Type B pancreatic cell (in vitro differentiated cells): Measurements from ENCODE around the gene PDE8A. TPM values are rescaled to one million over a fixed set of nuclear protein-coding genes. Genes with fewer than 3 reads are reported as not detected.
"Not testable (repeated sequence)": the region's sequence is repeated elsewhere in the genome, so short reads cannot be mapped to it uniquely, and the experiment has no call there.

Experiments
- DNase-seq: peaks from one replicate; pipeline ENCODE4 v3.0.0; 2021; ENCODE audit warnings: mixed read lengths; ENCODE audit not compliant: unreplicated experiment; ENCODE audit errors: extremely low spot score
- H3K27ac Mint-ChIP-seq: 2 replicates; pipeline ENCODE4 v1.8.0; 2021; ENCODE audit warnings: mild to moderate bottlenecking, mixed read lengths
- H3K27me3 Mint-ChIP-seq: 2 replicates; pipeline ENCODE4 v1.8.0; 2021; ENCODE audit warnings: mixed read lengths
- H3K36me3 Mint-ChIP-seq: 2 replicates; pipeline ENCODE4 v1.8.0; 2021; ENCODE audit warnings: mixed read lengths
- H3K4me1 Mint-ChIP-seq: one replicate; pipeline ENCODE4 v1.8.0; 2021; ENCODE audit warnings: mixed read lengths; ENCODE audit not compliant: unreplicated experiment
- H3K4me3 Mint-ChIP-seq: 2 replicates; pipeline ENCODE4 v1.8.0; 2021; ENCODE audit warnings: mild to moderate bottlenecking, mixed read lengths
- H3K9me3 Mint-ChIP-seq: 2 replicates; pipeline ENCODE4 v1.8.0; 2021; ENCODE audit warnings: mixed read lengths
- total RNA-seq: library from RNA; stranded (reverse); gene quantifications from 2 replicates; pipeline ENCODE4 v1.2.1, GENCODE V29; 2021; ENCODE audit warnings: low replicate concordance
- TF ChIP-seq, protein P1 (sequence below): fragments of 200-600 bp; sonication (generic); conservative IDR thresholded peaks from 2 replicates; pipeline ENCODE4 v1.5.0; 2021; ENCODE audit warnings: antibody characterized with exemption, mild to moderate bottlenecking

Gene PDE8A
- total RNA-seq, 1 donor from 2014 or later = 22.8 TPM

DNA sequence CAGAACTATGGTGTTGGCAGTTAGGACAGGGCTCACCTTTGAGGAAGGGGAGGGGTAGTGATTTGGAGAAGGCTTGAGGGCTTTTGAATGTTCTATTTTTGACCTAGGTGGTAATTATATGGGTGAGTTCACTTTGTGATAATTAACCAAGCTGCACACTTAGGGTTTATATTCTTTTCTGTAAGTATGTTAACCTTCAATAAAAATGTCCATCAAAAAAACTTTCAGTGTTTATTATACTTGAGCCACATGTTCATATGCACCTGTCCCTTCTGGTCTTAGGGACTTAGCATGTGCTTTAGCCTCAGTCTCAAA, 28.4 kb downstream of the PDE8A start:
- H3K36me3 Mint-ChIP-seq = peaks cover 4% of the 10 kb centered on the region
- H3K4me3 Mint-ChIP-seq = no peak overlapping the region
- no peak for DNase-seq
- peak overlapping the region; percentile 60 for H3K27ac Mint-ChIP-seq
- TF ChIP-seq, protein P1, sequence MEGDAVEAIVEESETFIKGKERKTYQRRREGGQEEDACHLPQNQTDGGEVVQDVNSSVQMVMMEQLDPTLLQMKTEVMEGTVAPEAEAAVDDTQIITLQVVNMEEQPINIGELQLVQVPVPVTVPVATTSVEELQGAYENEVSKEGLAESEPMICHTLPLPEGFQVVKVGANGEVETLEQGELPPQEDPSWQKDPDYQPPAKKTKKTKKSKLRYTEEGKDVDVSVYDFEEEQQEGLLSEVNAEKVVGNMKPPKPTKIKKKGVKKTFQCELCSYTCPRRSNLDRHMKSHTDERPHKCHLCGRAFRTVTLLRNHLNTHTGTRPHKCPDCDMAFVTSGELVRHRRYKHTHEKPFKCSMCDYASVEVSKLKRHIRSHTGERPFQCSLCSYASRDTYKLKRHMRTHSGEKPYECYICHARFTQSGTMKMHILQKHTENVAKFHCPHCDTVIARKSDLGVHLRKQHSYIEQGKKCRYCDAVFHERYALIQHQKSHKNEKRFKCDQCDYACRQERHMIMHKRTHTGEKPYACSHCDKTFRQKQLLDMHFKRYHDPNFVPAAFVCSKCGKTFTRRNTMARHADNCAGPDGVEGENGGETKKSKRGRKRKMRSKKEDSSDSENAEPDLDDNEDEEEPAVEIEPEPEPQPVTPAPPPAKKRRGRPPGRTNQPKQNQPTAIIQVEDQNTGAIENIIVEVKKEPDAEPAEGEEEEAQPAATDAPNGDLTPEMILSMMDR = no peak
- H3K4me1 Mint-ChIP-seq = peaks cover 39% of the 10 kb centered on the region
- peaks cover 4% of the 10 kb centered on the region for H3K9me3 Mint-ChIP-seq
- no peaks in the 10 kb centered on the region for H3K27me3 Mint-ChIP-seq

DNA sequence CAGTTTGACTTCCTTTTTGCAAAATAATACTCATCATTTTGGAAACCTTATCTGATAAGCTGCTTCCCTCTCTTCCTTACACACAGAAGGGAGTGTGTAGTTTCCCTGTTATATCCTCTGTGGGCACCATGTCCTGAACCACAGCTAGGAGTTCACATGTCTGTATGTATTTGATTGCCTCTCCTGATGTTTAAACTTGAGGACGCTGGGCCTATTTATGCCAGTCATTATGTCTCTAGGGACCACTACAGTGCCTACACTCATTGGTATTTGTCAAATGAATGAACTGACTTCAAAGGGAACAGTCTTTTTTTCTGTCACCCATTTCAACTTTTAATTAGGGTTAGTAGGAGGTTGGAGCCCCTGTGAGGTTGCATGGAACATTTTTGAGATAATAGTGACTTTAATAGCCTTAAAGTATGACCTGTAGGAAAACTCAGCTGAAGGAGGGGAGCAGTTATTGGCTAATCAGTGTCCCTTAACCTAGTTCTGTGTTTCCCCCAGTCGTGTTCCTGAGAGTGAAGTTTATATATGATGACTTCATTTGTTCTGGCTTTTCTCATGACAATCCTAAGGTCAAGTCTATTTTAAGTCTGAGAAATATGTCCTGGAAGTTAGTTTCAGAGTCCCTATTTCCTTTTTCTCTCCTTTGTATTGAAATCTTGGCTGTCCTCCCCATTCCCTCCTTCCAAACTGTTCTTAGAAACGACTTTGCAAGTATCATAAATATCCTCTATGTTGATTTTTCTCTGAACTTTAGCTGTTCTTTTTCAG, 28.9 kb downstream of the PDE8A start:
- peaks cover 4% of the 10 kb centered on the region for H3K36me3 Mint-ChIP-seq
- peak overlapping the region; percentile 60 for H3K27ac Mint-ChIP-seq
- no peak for DNase-seq

DNA sequence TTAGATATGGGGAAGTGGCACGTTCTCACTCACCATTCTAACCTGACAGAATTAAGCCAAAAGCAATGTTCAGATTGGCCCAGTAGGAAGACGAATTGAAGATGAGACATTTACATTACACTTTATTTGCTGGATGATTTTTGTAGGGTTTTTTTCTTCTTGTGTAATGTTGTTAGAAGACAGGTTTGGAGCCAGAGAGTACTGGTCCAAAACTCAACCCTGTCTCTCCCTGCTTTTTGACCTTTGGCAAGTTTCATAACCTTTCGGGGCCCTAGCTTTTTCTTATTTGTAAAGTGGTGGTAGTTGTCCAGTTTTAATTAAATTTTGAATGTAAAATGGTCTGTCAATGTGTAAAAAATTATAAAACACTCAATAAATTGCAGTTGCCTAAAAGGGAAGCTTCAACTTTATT, 29.5 kb downstream of the PDE8A start:
- H3K4me1 Mint-ChIP-seq = peaks cover 39% of the 10 kb centered on the region

More for the DNA sequence above, 28.9 kb downstream of the PDE8A start:
- Mint-ChIP-seq H3K27me3 (no peaks in the 10 kb centered on the region), H3K9me3 (peaks cover 4% of the 10 kb centered on the region), H3K4me1 (peaks cover 39% of the 10 kb centered on the region), H3K4me3 (no peak overlapping the region)
- TF ChIP-seq, protein P1 = peak; percentile 67

DNA sequence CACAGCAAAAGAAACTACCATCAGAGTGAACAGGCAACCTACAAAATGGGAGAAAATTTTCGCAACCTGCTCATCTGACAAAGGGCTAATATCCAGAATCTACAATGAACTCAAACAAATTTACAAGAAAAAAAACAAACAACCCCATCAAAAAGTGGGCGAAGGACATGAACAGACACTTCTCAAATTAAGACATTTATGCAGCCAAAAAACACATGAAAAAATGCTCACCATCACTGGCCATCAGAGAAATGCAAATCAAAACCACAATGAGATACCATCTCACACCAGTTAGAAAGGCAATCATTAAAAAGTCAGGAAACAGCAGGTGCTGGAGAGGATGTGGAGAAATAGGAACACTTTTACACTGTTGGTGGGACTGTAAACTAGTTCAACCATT, 30.1 kb downstream of the PDE8A start:
- H3K27ac Mint-ChIP-seq, H3K27me3 Mint-ChIP-seq, H3K36me3 Mint-ChIP-seq, H3K9me3 Mint-ChIP-seq, H3K4me3 Mint-ChIP-seq, DNase-seq: not testable (repeated sequence)
- H3K4me1 Mint-ChIP-seq = peaks cover 36% of the 10 kb centered on the region

More for the DNA sequence above, 29.5 kb downstream of the PDE8A start:
- no peaks in the 10 kb centered on the region for H3K27me3 Mint-ChIP-seq
- TF ChIP-seq, protein P1 = no peak
- peaks cover 5% of the 10 kb centered on the region for H3K36me3 Mint-ChIP-seq
- peak overlapping the region; percentile 60 for H3K27ac Mint-ChIP-seq
- peaks cover 4% of the 10 kb centered on the region for H3K9me3 Mint-ChIP-seq
- DNase-seq = no peak
- no peak overlapping the region for H3K4me3 Mint-ChIP-seq

DNA sequence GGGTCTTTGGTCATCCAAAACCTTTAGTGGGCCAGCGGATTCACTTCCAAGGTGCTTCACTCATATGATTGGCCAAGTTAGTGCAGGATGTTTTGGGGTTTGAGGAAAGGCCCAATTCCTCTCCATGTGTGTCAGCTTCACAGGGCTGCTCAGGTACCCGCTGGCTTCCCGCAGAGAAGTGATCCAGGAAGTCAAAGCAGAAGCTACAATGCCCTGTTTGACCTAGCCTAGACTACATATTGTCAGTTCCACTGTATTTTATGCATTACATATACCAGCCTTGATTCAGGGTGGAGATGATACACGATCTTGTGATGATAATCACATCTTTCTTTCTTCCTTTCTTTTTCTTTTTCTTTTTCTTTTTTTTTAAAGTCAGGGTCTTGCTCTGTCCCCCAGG, 32.1 kb downstream of the PDE8A start:
- no peak overlapping the region for H3K27ac Mint-ChIP-seq

DNA sequence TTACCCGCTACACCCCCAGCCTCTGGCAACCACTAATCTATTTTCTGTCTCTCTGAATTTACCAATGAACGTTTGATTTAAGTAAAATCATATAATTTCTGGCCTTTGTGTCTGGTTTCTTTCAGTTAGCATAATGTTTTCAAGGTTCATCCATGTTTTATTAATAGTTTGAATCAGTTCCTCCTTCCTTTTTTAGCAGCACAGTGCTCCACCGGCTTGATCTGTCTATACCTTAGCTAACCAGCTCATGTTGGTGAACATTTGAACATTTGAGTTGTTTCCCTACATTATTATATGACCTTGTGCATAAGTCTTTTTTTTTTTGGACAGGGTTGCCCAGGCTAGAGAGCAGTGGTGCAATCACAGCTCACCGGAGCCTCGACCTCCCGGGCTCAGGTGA, 33.3 kb downstream of the PDE8A start:
- H3K27me3 Mint-ChIP-seq = no peaks in the 10 kb centered on the region
- H3K4me3 Mint-ChIP-seq = no peak overlapping the region
- TF ChIP-seq, protein P1 = no peak
- no peak for DNase-seq
- H3K4me1 Mint-ChIP-seq = peaks cover 12% of the 10 kb centered on the region
- peaks cover 10% of the 10 kb centered on the region for H3K36me3 Mint-ChIP-seq
- no peak overlapping the region for H3K27ac Mint-ChIP-seq
- peaks cover 4% of the 10 kb centered on the region for H3K9me3 Mint-ChIP-seq

More for the DNA sequence above, 32.1 kb downstream of the PDE8A start:
- TF ChIP-seq, protein P1 = no peak
- Mint-ChIP-seq H3K4me3 (no peak overlapping the region), H3K4me1 (peaks cover 20% of the 10 kb centered on the region), H3K9me3 (peaks cover 4% of the 10 kb centered on the region), H3K36me3 (peaks cover 10% of the 10 kb centered on the region), H3K27me3 (no peaks in the 10 kb centered on the region)
- DNase-seq = no peak
